Gastroesophageal sphincter (tissue), 4 donors: Measurements from ENCODE around the gene MACIR. TPM values are rescaled to one million over a fixed set of nuclear protein-coding genes. Genes with fewer than 3 reads are reported as not detected.
A peak's percentile ranks its signal among the peaks of the same experiment; 100 is the strongest.

Source experiments
- ATAC-seq: fragments of 150-250 bp; one replicate; pipeline ENCODE4 v1.9.1; 2016; ENCODE audit warnings: mild to moderate bottlenecking, moderate library complexity
- H3K27ac ChIP-seq, 4 donors: fragments of 200-600 bp; sonication (generic) in 3 of 4; 1 replicate in 3 of 4; 2 replicates in 1 of 4; pipeline ENCODE4 v1.5.1; 2016 to 2019
- H3K27me3 ChIP-seq: fragments of 200-600 bp; sonication (generic); one replicate; pipeline ENCODE4 v1.5.1; 2019
- H3K36me3 ChIP-seq, 2 donors: fragments of 200-600 bp; sonication (generic); one replicate each; pipeline ENCODE4 v1.5.1; 2019; ENCODE audit warnings: control low read depth in 1 of 2
- H3K4me1 ChIP-seq, 3 donors: fragments of 200-600 bp; sonication (generic); 1 replicate in 2 of 3; 2 replicates in 1 of 3; pipeline ENCODE4 v1.5.1; 2016 to 2019; ENCODE audit warnings: control low read depth in 2 of 3
- H3K4me3 ChIP-seq, 2 donors: fragments of 200-600 bp; sonication (generic); one replicate each; pipeline ENCODE4 v1.5.1; 2019; ENCODE audit warnings: mild to moderate bottlenecking in 1 of 2, moderate library complexity in 1 of 2
- H3K9me3 ChIP-seq, 3 donors: fragments of 200-600 bp; sonication (generic); one replicate each; pipeline ENCODE4 v1.5.1; 2017 to 2019; ENCODE audit warnings: control low read depth in 2 of 3
- CTCF ChIP-seq, 4 experiments: fragments of 200-600 bp in 2 of 4; fragments of 450-650 bp in 2 of 4; sonication (generic) in 1 of 4; IDR thresholded peaks; one replicate each; pipeline ENCODE4 v1.5.1; 2017 to 2019; ENCODE audit warnings: antibody characterized with exemption in 4 of 4, mild to moderate bottlenecking in 2 of 4, moderate library complexity in 2 of 4
- EP300 ChIP-seq: sonication (generic); formaldehyde crosslinking; IDR thresholded peaks from one replicate; pipeline ENCODE4 v1.6.1; 2017; ENCODE audit warnings: antibody characterized with exemption, mild to moderate bottlenecking
- POLR2A ChIP-seq, 2 donors: fragments of 450-650 bp; IDR thresholded peaks; one replicate each; pipeline ENCODE4 v1.6.1; 2017; ENCODE audit warnings: antibody characterized with exemption in 2 of 2, mild to moderate bottlenecking in 2 of 2, moderate library complexity in 1 of 2
- POLR2AphosphoS5 ChIP-seq: sonication (generic); formaldehyde crosslinking; IDR thresholded peaks from one replicate; pipeline ENCODE4 v1.6.1; 2017; ENCODE audit warnings: antibody characterized with exemption
- WGBS, 2 donors: methylation state at CpG; one replicate each; pipeline ENCODE4 v1.1.5; 2018; ENCODE audit warnings: low coverage in 1 of 2; 5-methylcytosine and 5-hydroxymethylcytosine counted together
- total RNA-seq, 4 donors: library from RNA; depleted of rRNA; stranded (reverse); fragments of >200 nt; gene quantifications; one replicate each; pipeline ENCODE4 v1.1.0, GENCODE V29; 2016

MACIR gene
- total RNA-seq, 4 donors from 2014 or later: 3.9 to 12.2 (median 8.0) TPM

- Histone ChIP-seq H3K4me3 (no peak overlapping the region), H3K9me3 (no peaks in the 10 kb centered on the region), H3K27ac (no peak overlapping the region), H3K36me3 (no peaks in the 10 kb centered on the region), H3K4me1 (peaks cover 0 to 22% (median 0%) of the 10 kb centered on the region in 3 donors), H3K27me3 (no peaks in the 10 kb centered on the region)
- TF ChIP-seq EP300 (no peak), CTCF (IDR thresholded peaks at IDR 0.05) (no peak), POLR2AphosphoS5 (no peak), POLR2A (IDR thresholded peaks at IDR 0.05) (no peak)
- WGBS, 2 donors: 80% methylated on average over 3 to 4 of the region's 4 CpGs
- no peak for ATAC-seq
Observed at GRCh38 chr5:103256178-103256577, 2.4 kb upstream of the MACIR start.

- peak; percentile 33 for ATAC-seq
- Histone ChIP-seq H3K36me3 (no peaks in the 10 kb centered on the region), H3K4me3 (peak overlapping the region; percentile 78 to 94), H3K9me3 (no peaks in the 10 kb centered on the region), H3K27ac (peak overlapping the region; percentile 37 to 89 (median 89)), H3K27me3 (no peaks in the 10 kb centered on the region), H3K4me1 (peaks cover 0 to 35% (median 0%) of the 10 kb centered on the region in 3 donors)
- no CpG with 5 or more reads among the region's 91 CpGs for WGBS, 2 donors
- TF ChIP-seq CTCF (IDR thresholded peaks at IDR 0.05) (peak in 1 of 4 experiments; percentile 33), EP300 (no peak), POLR2AphosphoS5 (no peak), POLR2A (IDR thresholded peaks at IDR 0.05) (no peak)
Observed at GRCh38 chr5:103258957-103259704, 568 bp downstream of the MACIR start.

- H3K27me3 ChIP-seq: no peaks in the 10 kb centered on the region
- peak overlapping the region in 3 of 4 donors; percentile 89 for H3K27ac ChIP-seq
- TF ChIP-seq POLR2AphosphoS5: no peak
- no peak for TF ChIP-seq EP300
- TF ChIP-seq CTCF (IDR thresholded peaks at IDR 0.05): no peak
- no peak for TF ChIP-seq POLR2A (IDR thresholded peaks at IDR 0.05)
- H3K9me3 ChIP-seq: no peaks in the 10 kb centered on the region
- H3K4me3 ChIP-seq: peak overlapping the region; percentile 78 to 94
- 0 to 10% methylated on average over 2 to 11 of the region's 20 CpGs for WGBS, 2 donors
- peaks cover 0 to 35% (median 0%) of the 10 kb centered on the region in 3 donors for H3K4me1 ChIP-seq
- ATAC-seq: no peak
- no peaks in the 10 kb centered on the region for H3K36me3 ChIP-seq
Observed at GRCh38 chr5:103259705-103260355, 1.3 kb downstream of the MACIR start.

- Histone ChIP-seq H3K4me1 (peaks cover 0 to 35% (median 0%) of the 10 kb centered on the region in 3 donors), H3K27me3 (no peaks in the 10 kb centered on the region), H3K27ac (no peak overlapping the region), H3K36me3 (no peaks in the 10 kb centered on the region), H3K4me3 (no peak overlapping the region), H3K9me3 (no peaks in the 10 kb centered on the region)
- WGBS, 2 donors: 10 to 36% methylated on average over 3 of the region's 3 CpGs
- no peak for ATAC-seq
- TF ChIP-seq POLR2AphosphoS5 (no peak), EP300 (no peak), POLR2A (IDR thresholded peaks at IDR 0.05) (no peak)
Observed at GRCh38 chr5:103260951-103261350, 2.4 kb downstream of the MACIR start.

- peaks cover 0 to 34% (median 0%) of the 10 kb centered on the region in 3 donors for H3K4me1 ChIP-seq
- ATAC-seq: no peak
- no peaks in the 10 kb centered on the region for H3K27me3 ChIP-seq
- no peaks in the 10 kb centered on the region for H3K36me3 ChIP-seq
- H3K27ac ChIP-seq: no peak overlapping the region
- WGBS, 2 donors: 56 to 72% methylated on average over 1 of the region's 1 CpG
- no peaks in the 10 kb centered on the region for H3K9me3 ChIP-seq
- TF ChIP-seq POLR2A (IDR thresholded peaks at IDR 0.05): no peak
- no peak for TF ChIP-seq EP300
- no peak for TF ChIP-seq CTCF (IDR thresholded peaks at IDR 0.05)
- TF ChIP-seq POLR2AphosphoS5: no peak
- H3K4me3 ChIP-seq: no peak overlapping the region
Observed at GRCh38 chr5:103262422-103262871, 3.9 kb downstream of the MACIR start.
